Thoracic aorta (tissue), 2 donors: Measurements from ENCODE around the gene HMGCS2. TPM values are rescaled to one million over a fixed set of nuclear protein-coding genes. Genes with fewer than 3 reads are reported as not detected.

ENCODE experiments used
- ATAC-seq: fragments of 150-250 bp; one replicate; pipeline ENCODE4 v1.8.0; 2017; ENCODE audit warnings: low read depth; ENCODE audit not compliant: insufficient number of reproducible peaks, low FRiP score
- DNase-seq: peaks from one replicate; pipeline ENCODE4 v3.0.0-alpha.2; 2020; ENCODE audit warnings: low spot score
- H3K27ac ChIP-seq, 2 donors: fragments of 200-600 bp; sonication (generic); 1 replicate in 1 of 2; 2 replicates in 1 of 2; pipeline ENCODE4 v1.5.1; 2016; ENCODE audit warnings: mild to moderate bottlenecking in 2 of 2, moderate library complexity in 2 of 2
- H3K27me3 ChIP-seq: fragments of 200-600 bp; sonication (generic); replicated peaks from 2 replicates; pipeline ENCODE4 v1.6.0; 2016; ENCODE audit warnings: mild to moderate bottlenecking; ENCODE audit not compliant: insufficient read depth
- H3K36me3 ChIP-seq: fragments of 200-600 bp; sonication (generic); one replicate; pipeline ENCODE4 v1.5.1; 2016
- H3K4me1 ChIP-seq, 2 donors: fragments of 200-600 bp; sonication (generic); 1 replicate in 1 of 2; 2 replicates in 1 of 2; pipeline versions ENCODE4 v1.5.1 to v1.6.0; 2016; ENCODE audit warnings: low read depth in 2 of 2, mild to moderate bottlenecking in 1 of 2; ENCODE audit not compliant: control insufficient read depth in 1 of 2
- H3K4me3 ChIP-seq: fragments of 200-600 bp; sonication (generic); 2 replicates; pipeline ENCODE4 v1.5.1; 2016; ENCODE audit warnings: mild to moderate bottlenecking
- H3K9me3 ChIP-seq: fragments of 200-600 bp; sonication (generic); 2 replicates; pipeline ENCODE4 v1.5.1; 2016
- CTCF ChIP-seq: fragments of 200-600 bp; sonication (generic); IDR thresholded peaks from one replicate; pipeline ENCODE4 v1.5.1; 2019; ENCODE audit warnings: antibody characterized with exemption
- total RNA-seq, 2 donors: library from RNA; depleted of rRNA; stranded (reverse); fragments of >200 nt; gene quantifications; one replicate each; pipeline versions ENCODE4 v1.1.0 to v1.2.3, GENCODE V29; 2016

Gene HMGCS2
- total RNA-seq, 2 donors from 2014 or later = 1.8 TPM; not detected in 1

GRCh38 chr1:119797606-119798005 is 28.9 kb upstream of the HMGCS2 start:
- DNase-seq (no peak), ATAC-seq (no peak)
- Histone ChIP-seq H3K4me1 (peaks cover 3 to 12% of the 10 kb centered on the region in 2 donors), H3K27ac (no peak overlapping the region), H3K9me3 (no peaks in the 10 kb centered on the region), H3K4me3 (no peak overlapping the region), H3K27me3 (no peaks in the 10 kb centered on the region), H3K36me3 (no peaks in the 10 kb centered on the region)
- TF ChIP-seq CTCF = no peak

GRCh38 chr1:119797162-119797561 is 28.5 kb upstream of the HMGCS2 start:
- ATAC-seq (no peak), DNase-seq (no peak)
- no peaks in the 10 kb centered on the region for H3K27me3 ChIP-seq
- H3K9me3 ChIP-seq = no peaks in the 10 kb centered on the region
- peaks cover 3 to 12% of the 10 kb centered on the region in 2 donors for H3K4me1 ChIP-seq
- H3K36me3 ChIP-seq = no peaks in the 10 kb centered on the region
- TF ChIP-seq CTCF = no peak
- no peak overlapping the region for H3K4me3 ChIP-seq
- H3K27ac ChIP-seq = no peak overlapping the region

- no peak overlapping the region for H3K27ac ChIP-seq
- ATAC-seq = no peak
- H3K27me3 ChIP-seq = no peaks in the 10 kb centered on the region
- no peak overlapping the region for H3K4me3 ChIP-seq
- peaks cover 3 to 12% of the 10 kb centered on the region in 2 donors for H3K4me1 ChIP-seq
- H3K36me3 ChIP-seq = no peaks in the 10 kb centered on the region
- TF ChIP-seq CTCF = no peak
- no peak for DNase-seq
- H3K9me3 ChIP-seq = no peaks in the 10 kb centered on the region
Observed at GRCh38 chr1:119795261-119796200, 26.8 kb upstream of the HMGCS2 start.

- no peaks in the 10 kb centered on the region for H3K27me3 ChIP-seq
- H3K9me3 ChIP-seq = no peaks in the 10 kb centered on the region
- ATAC-seq = no peak
- peaks cover 3 to 12% of the 10 kb centered on the region in 2 donors for H3K4me1 ChIP-seq
- DNase-seq = no peak
- TF ChIP-seq CTCF = no peak
- H3K27ac ChIP-seq = no peak overlapping the region
- no peaks in the 10 kb centered on the region for H3K36me3 ChIP-seq
- H3K4me3 ChIP-seq = no peak overlapping the region
Observed at GRCh38 chr1:119794876-119795240, 26.2 kb upstream of the HMGCS2 start.

GRCh38 chr1:119794230-119794875 is 25.6 kb upstream of the HMGCS2 start:
- H3K9me3 ChIP-seq = no peaks in the 10 kb centered on the region
- H3K4me1 ChIP-seq = peaks cover 3 to 12% of the 10 kb centered on the region in 2 donors
- H3K27me3 ChIP-seq = no peaks in the 10 kb centered on the region
- no peak for TF ChIP-seq CTCF
- ATAC-seq (no peak), DNase-seq (no peak)
- H3K4me3 ChIP-seq = no peak overlapping the region
- H3K27ac ChIP-seq = no peak overlapping the region
- no peaks in the 10 kb centered on the region for H3K36me3 ChIP-seq
